OCI-LY1 (cell line): ENCODE measurements around the gene BTBD9.

Experiments
- EZH2 ChIP-seq: fragments of 200-600 bp; sonication (generic), shearing (Covaris generic); IDR thresholded peaks from 2 replicates; pipeline ENCODE4 v1.8.0; 2017; ENCODE audit warnings: borderline replicate concordance, mixed run types, mild to moderate bottlenecking, antibody characterized with exemption, low read length, moderate library complexity, mixed read lengths
- TF ChIP-seq, protein P1 (sequence below): fragments of 200-600 bp; sonication (generic), shearing (Covaris generic); IDR thresholded peaks from 2 replicates; pipeline ENCODE4 v1.5.1; 2017; ENCODE audit warnings: mild to moderate bottlenecking, antibody characterized with exemption, low read length, moderate library complexity, mixed read lengths

DNA sequence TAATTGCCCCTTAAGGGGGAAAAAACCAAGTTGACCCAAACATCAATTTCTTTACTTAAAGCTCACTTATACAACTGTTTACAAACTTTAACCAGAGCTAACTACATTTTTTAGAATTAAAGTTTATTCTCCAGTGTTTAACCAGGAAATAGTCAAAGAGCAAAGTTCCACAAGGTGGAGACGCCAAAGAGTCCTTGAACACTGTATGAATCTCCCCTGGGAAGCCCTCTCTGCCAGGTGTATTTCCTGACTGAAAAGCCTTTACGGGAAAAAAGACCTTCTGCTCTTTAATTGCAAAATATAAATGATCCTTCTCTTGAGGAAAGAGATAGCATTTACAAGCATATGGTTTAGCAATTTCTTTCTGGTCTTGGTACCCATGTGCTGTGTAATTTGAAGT, 36.2 kb downstream of the BTBD9 start:
- no peak for TF ChIP-seq EZH2
- TF ChIP-seq, protein P1, sequence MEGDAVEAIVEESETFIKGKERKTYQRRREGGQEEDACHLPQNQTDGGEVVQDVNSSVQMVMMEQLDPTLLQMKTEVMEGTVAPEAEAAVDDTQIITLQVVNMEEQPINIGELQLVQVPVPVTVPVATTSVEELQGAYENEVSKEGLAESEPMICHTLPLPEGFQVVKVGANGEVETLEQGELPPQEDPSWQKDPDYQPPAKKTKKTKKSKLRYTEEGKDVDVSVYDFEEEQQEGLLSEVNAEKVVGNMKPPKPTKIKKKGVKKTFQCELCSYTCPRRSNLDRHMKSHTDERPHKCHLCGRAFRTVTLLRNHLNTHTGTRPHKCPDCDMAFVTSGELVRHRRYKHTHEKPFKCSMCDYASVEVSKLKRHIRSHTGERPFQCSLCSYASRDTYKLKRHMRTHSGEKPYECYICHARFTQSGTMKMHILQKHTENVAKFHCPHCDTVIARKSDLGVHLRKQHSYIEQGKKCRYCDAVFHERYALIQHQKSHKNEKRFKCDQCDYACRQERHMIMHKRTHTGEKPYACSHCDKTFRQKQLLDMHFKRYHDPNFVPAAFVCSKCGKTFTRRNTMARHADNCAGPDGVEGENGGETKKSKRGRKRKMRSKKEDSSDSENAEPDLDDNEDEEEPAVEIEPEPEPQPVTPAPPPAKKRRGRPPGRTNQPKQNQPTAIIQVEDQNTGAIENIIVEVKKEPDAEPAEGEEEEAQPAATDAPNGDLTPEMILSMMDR: no peak
